ENCODE results near the gene ZNF865. TPM values are rescaled to one million over a fixed set of nuclear protein-coding genes. Genes with fewer than 3 reads are reported as not detected.

ZNF865 gene
- total RNA-seq, 1 experiment from 2014 or later: 12.2 TPM

DNA sequence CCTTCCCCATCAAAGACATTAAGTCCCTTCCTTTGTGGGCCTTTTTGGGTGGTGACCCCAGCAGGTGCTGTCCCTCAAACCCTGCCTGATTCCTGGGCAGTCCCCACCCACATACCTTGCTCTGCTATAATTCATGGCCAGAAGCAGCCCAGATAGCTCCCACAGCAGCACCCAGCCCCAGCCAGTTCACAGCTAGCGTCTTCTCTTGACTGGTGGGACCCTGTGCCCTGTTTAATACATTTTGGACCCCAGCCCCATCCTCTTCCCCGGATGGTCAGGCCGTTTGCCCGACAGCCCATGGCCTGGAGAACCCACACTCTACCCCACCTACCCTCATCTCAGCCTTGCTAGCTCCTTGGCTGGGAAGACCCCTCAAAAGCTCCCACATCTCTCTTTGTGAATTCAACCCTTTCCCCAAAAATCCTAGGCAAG is 44.7 kb downstream of the ZNF865 start:
- intact Hi-C loops (cut with micrococcal nuclease): no loop called here
- Mint-ChIP-seq H3K36me3 (ENCODE audit: insufficient read depth, unreplicated experiment) (peaks cover 39% of the 10 kb centered on the region), H3K9me3 (ENCODE audit: unreplicated experiment) (no peaks in the 10 kb centered on the region), H3K4me1 (ENCODE audit: insufficient read depth, unreplicated experiment) (no peaks in the 10 kb centered on the region), H3K27me3 (ENCODE audit: insufficient read depth, unreplicated experiment) (no peaks in the 10 kb centered on the region), H3K4me3 (ENCODE audit: unreplicated experiment) (no peak overlapping the region), H3K27ac (ENCODE audit: low read depth, unreplicated experiment) (no peak overlapping the region)
- DNase-seq (ENCODE audit: unreplicated experiment): no peak
- ChIA-PET POLR2A (no interaction called here), CTCF (interaction anchor here (0.6 to 0.7 kb wide), 2 partner anchors 17 to 182 kb away, joined by 3 to 4 read pairs; no protein-coding TSS in a partner anchor)
- no TSS peak for BruUV-seq (replicated peaks)
- TF ChIP-seq, protein P1, sequence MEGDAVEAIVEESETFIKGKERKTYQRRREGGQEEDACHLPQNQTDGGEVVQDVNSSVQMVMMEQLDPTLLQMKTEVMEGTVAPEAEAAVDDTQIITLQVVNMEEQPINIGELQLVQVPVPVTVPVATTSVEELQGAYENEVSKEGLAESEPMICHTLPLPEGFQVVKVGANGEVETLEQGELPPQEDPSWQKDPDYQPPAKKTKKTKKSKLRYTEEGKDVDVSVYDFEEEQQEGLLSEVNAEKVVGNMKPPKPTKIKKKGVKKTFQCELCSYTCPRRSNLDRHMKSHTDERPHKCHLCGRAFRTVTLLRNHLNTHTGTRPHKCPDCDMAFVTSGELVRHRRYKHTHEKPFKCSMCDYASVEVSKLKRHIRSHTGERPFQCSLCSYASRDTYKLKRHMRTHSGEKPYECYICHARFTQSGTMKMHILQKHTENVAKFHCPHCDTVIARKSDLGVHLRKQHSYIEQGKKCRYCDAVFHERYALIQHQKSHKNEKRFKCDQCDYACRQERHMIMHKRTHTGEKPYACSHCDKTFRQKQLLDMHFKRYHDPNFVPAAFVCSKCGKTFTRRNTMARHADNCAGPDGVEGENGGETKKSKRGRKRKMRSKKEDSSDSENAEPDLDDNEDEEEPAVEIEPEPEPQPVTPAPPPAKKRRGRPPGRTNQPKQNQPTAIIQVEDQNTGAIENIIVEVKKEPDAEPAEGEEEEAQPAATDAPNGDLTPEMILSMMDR (IDR thresholded peaks at IDR 0.05; ENCODE audit: unreplicated experiment): no peak

DNA sequence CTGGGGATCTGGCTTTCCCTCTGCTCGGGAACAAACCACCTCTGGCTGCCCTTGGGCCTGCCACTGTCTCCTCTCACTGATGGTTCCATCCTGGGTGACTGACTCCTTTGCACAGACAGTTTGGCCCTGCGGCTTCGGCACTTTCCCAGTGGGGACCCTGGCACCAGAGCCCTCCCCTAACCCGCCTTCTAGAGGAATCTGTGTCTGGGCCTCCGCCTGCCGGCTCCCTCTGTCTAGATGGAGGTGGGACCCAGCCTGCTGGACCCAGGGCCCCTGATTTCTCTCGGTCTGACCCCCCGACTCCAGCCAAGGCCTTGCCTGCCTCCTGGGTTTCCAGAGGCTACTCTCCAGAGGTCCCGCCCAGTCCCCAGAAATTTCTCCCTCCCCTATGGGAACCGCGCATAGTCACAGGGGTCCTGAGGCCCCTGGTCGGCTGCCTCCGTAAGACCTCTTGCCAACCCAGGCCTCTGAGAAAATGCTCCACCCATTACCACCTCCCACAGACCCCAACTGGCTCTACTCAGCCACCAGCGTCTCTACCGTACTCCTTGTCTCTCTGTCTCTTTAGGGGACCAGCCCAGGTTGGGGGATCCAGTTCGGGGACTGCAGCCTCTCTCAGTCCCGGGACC is 45.3 kb downstream of the ZNF865 start:
- ChIA-PET POLR2A (no interaction called here), CTCF (interaction anchor here (0.6 to 0.7 kb wide), 2 partner anchors 17 to 182 kb away, joined by 3 to 4 read pairs; no protein-coding TSS in a partner anchor)
- Mint-ChIP-seq H3K4me1 (ENCODE audit: insufficient read depth, unreplicated experiment) (no peaks in the 10 kb centered on the region), H3K36me3 (ENCODE audit: insufficient read depth, unreplicated experiment) (peaks cover 39% of the 10 kb centered on the region), H3K27me3 (ENCODE audit: insufficient read depth, unreplicated experiment) (no peaks in the 10 kb centered on the region), H3K27ac (ENCODE audit: low read depth, unreplicated experiment) (no peak overlapping the region), H3K4me3 (ENCODE audit: unreplicated experiment) (no peak overlapping the region), H3K9me3 (ENCODE audit: unreplicated experiment) (no peaks in the 10 kb centered on the region)
- TF ChIP-seq, protein P1 (IDR thresholded peaks at IDR 0.05; ENCODE audit: unreplicated experiment): no peak
- intact Hi-C loops (cut with micrococcal nuclease): no loop called here
- DNase-seq (ENCODE audit: unreplicated experiment): no peak
- BruUV-seq (replicated peaks): no TSS peak

DNA sequence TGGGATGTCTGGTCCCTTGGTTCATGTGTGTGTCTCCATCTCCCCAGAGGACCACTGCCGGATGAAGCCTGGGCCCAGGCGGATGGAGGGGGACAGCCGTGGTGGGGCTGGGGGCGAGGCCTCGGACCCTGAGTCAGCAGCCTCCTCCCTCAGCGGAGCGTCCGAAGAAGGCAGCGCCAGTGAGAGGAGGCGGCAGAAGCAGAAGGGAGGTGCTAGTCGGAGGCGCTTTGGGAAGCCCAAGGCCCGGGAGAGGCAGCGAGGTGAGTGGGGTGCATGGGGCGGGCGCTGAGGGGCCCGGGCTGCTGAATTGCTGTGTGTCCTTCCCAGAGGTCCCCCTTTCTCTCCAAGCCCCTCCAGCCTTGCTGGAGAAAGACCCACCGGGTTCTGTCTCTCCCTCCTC is 45.8 kb downstream of the ZNF865 start:
- BruUV-seq (replicated peaks): no TSS peak
- no peak overlapping the region for H3K27ac Mint-ChIP-seq (ENCODE audit: low read depth, unreplicated experiment)
- H3K36me3 Mint-ChIP-seq (ENCODE audit: insufficient read depth, unreplicated experiment): peaks cover 34% of the 10 kb centered on the region
- intact Hi-C loops (cut with micrococcal nuclease): no loop called here
- no peaks in the 10 kb centered on the region for H3K27me3 Mint-ChIP-seq (ENCODE audit: insufficient read depth, unreplicated experiment)
- CTCF ChIA-PET: no interaction called here
- POLR2A ChIA-PET: no interaction called here
- TF ChIP-seq, protein P1 (IDR thresholded peaks at IDR 0.05; ENCODE audit: unreplicated experiment): no peak
- H3K4me1 Mint-ChIP-seq (ENCODE audit: insufficient read depth, unreplicated experiment): peaks cover 5% of the 10 kb centered on the region
- DNase-seq (ENCODE audit: unreplicated experiment): no peak
- H3K4me3 Mint-ChIP-seq (ENCODE audit: unreplicated experiment): no peak overlapping the region
- H3K9me3 Mint-ChIP-seq (ENCODE audit: unreplicated experiment): no peaks in the 10 kb centered on the region

DNA sequence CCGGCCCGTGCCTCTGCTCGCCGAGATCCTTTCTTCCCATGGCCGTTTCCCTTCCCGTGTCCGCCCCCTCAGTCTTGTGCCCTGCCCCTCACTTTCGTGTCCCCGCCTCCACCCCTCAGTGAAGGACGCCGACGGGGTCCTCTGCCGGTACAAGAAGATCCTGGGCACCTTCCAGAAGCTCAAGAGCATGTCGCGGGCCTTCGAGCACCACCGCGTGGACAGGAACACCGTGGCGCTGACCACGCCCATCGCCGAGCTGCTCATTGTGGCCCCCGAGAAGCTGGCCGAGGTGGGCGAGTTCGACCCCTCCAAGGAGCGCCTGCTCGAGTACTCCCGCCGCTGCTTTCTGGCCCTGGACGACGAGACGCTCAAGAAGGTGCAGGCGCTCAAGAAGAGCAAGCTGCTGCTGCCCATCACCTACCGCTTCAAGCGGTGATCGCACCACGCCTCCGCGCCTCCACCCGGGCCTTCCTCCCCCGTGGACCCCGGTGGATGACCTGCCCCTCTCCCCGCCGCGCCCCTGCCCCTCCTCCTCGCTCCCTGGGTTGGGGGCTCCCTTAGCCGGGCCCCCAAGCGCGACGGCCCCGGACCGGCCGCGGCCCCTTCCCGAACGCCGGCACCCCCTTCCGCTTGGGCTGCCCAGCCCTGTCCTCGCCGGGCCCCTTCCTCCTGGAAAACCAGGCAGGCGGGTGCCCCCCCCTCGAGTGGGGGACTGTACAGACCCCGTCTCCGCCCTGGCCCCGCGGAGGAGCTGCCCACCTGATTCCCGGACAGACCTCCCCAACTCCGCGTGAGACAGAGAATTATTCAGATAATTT is 47.1 kb downstream of the ZNF865 start:
- intact Hi-C loops (cut with micrococcal nuclease): loop anchor here (1.0 kb wide), 1 partner anchor 9 kb away; the partner anchor contains the start of gene ZNF581
- TF ChIP-seq, protein P1 (IDR thresholded peaks at IDR 0.05; ENCODE audit: unreplicated experiment): no peak
- peaks cover 14% of the 10 kb centered on the region for H3K4me1 Mint-ChIP-seq (ENCODE audit: insufficient read depth, unreplicated experiment)
- no peaks in the 10 kb centered on the region for H3K9me3 Mint-ChIP-seq (ENCODE audit: unreplicated experiment)
- no peaks in the 10 kb centered on the region for H3K27me3 Mint-ChIP-seq (ENCODE audit: insufficient read depth, unreplicated experiment)
- peaks cover 21% of the 10 kb centered on the region for H3K36me3 Mint-ChIP-seq (ENCODE audit: insufficient read depth, unreplicated experiment)
- no peak for DNase-seq (ENCODE audit: unreplicated experiment)
- ChIA-PET CTCF (interaction anchor here (0.5 to 3.3 kb wide), 17 partner anchors 8 to 1179 kb away, joined by 3 to 28 read pairs (median 4); partner anchors contain the start of genes CDC42EP5 and ZNF865), POLR2A (no interaction called here)
- H3K27ac Mint-ChIP-seq (ENCODE audit: low read depth, unreplicated experiment): no peak overlapping the region
- BruUV-seq (replicated peaks): no TSS peak
- H3K4me3 Mint-ChIP-seq (ENCODE audit: unreplicated experiment): peak overlapping the region; percentile 43
